B cell (primary cell): ENCODE data around the gene BMP2K. TPM values are rescaled to one million over a fixed set of nuclear protein-coding genes. Genes with fewer than 3 reads are reported as not detected.

Source experiments
- ATAC-seq: fragments of 200-7000 bp; cut with Tn5 transposase; one replicate; pipeline ENCODE4 v1.10.0; 2021; ENCODE audit warnings: low read depth, mild to moderate bottlenecking, moderate number of reproducible peaks, moderate library complexity
- CTCF ChIA-PET: fragments of 350-600 bp; sonication (Branson Sonifier 250); formaldehyde crosslinking; loops from one replicate; lab custom pipeline; 2021; ENCODE audit warnings: antibody characterized with exemption, inconsistent platforms; lab: Charles Lee
- POLR2A ChIA-PET: fragments of 350-600 bp; sonication (Branson Sonifier 250); formaldehyde crosslinking; loops from one replicate; lab custom pipeline; 2021; ENCODE audit warnings: antibody characterized with exemption; lab: Charles Lee
- DNase-seq: peaks from one replicate; pipeline ENCODE4 v3.0.0; 2013
- H2AFZ ChIP-seq: 2 replicates; pipeline ENCODE4 v1.6.1; 2012; ENCODE audit warnings: mild to moderate bottlenecking, low read depth, low read length; ENCODE audit not compliant: insufficient read depth, poor library complexity, severe bottlenecking
- H3K27ac ChIP-seq, 2 donors: 1 replicate in 1 of 2; 2 replicates in 1 of 2; pipeline ENCODE4 v1.5.1; 2012 to 2013; ENCODE audit warnings: low read length in 2 of 2, mild to moderate bottlenecking in 2 of 2, moderate library complexity in 1 of 2
- H3K27me3 ChIP-seq, 4 experiments: fragments of 200-600 bp in 1 of 4; sonication (generic) in 1 of 4; replicated peaks in 1 of 4; 1 replicate in 2 of 4; 2 replicates in 2 of 4; pipeline versions ENCODE4 v1.6.1 to v1.7.0; 2013 to 2016; ENCODE audit warnings: low read length in 3 of 4, mild to moderate bottlenecking in 2 of 4, mixed read lengths in 1 of 4, moderate library complexity in 1 of 4; ENCODE audit not compliant: insufficient read depth in 4 of 4, control insufficient read depth in 3 of 4; ENCODE audit errors: control extremely low read depth in 1 of 4
- H3K36me3 ChIP-seq, 2 experiments: replicated peaks in 1 of 2; 1 replicate in 1 of 2; 2 replicates in 1 of 2; pipeline versions ENCODE4 v1.6.1 to v1.7.1; 2013; ENCODE audit warnings: low read length in 1 of 2; ENCODE audit not compliant: insufficient read depth in 2 of 2, control insufficient read depth in 1 of 2; ENCODE audit errors: control extremely low read depth in 1 of 2, extremely low read depth in 1 of 2
- H3K4me1 ChIP-seq, 2 donors: fragments of 200-600 bp in 1 of 2; sonication (generic) in 1 of 2; 1 replicate in 1 of 2; 2 replicates in 1 of 2; pipeline versions ENCODE4 v1.5.1 to v1.6.1; 2013 to 2017; ENCODE audit warnings: low read length in 2 of 2; ENCODE audit not compliant: control insufficient read depth in 2 of 2, insufficient read depth in 2 of 2
- H3K4me2 ChIP-seq: replicated peaks from 2 replicates; pipeline ENCODE3; 2012; ENCODE audit warnings: mild to moderate bottlenecking, low read depth, low read length; ENCODE audit not compliant: poor library complexity, severe bottlenecking
- H3K4me3 ChIP-seq, 5 experiments: fragments of 200-600 bp in 1 of 5; sonication (generic) in 1 of 5; 1 replicate in 3 of 5; 2 replicates in 2 of 5; pipeline versions ENCODE4 v1.5.1 to v1.7.0; 2011 to 2016; ENCODE audit warnings: low read length in 4 of 5, mild to moderate bottlenecking in 4 of 5, low read depth in 2 of 5, control low read depth in 1 of 5, moderate library complexity in 1 of 5; ENCODE audit not compliant: insufficient read depth in 1 of 5; ENCODE audit errors: control extremely low read depth in 1 of 5, extremely low read depth in 1 of 5
- H3K79me2 ChIP-seq: fragments of 200-600 bp; sonication (generic); one replicate; pipeline ENCODE4 v1.6.0; 2016; ENCODE audit warnings: low read length; ENCODE audit not compliant: control insufficient read depth, insufficient read depth
- H3K9ac ChIP-seq: fragments of 200-600 bp; sonication (generic); 2 replicates; pipeline ENCODE4 v1.6.1; 2017; ENCODE audit warnings: mild to moderate bottlenecking, low read length, moderate library complexity
- H3K9me3 ChIP-seq, 3 donors: one replicate each; pipeline versions ENCODE4 v1.6.1 to v1.7.1; 2013; ENCODE audit warnings: low read length in 2 of 3; ENCODE audit not compliant: control insufficient read depth in 2 of 3, insufficient read depth in 1 of 3; ENCODE audit errors: control extremely low read depth in 1 of 3
- H4K20me1 ChIP-seq: 2 replicates; pipeline ENCODE4 v1.6.0; 2012; ENCODE audit warnings: mild to moderate bottlenecking, low read length; ENCODE audit not compliant: insufficient read depth, control insufficient read depth, poor library complexity, severe bottlenecking
- H3K27ac Mint-ChIP-seq: one replicate; pipeline ENCODE4 v1.8.0; 2021; ENCODE audit warnings: mixed read lengths
- H3K27me3 Mint-ChIP-seq: one replicate; pipeline ENCODE4 v1.8.0; 2021; ENCODE audit warnings: mixed read lengths
- H3K4me1 Mint-ChIP-seq: one replicate; pipeline ENCODE4 v1.8.0; 2021; ENCODE audit warnings: mixed read lengths
- H3K4me3 Mint-ChIP-seq: one replicate; pipeline ENCODE4 v1.8.0; 2021; ENCODE audit warnings: mixed read lengths
- H3K9me3 Mint-ChIP-seq: one replicate; pipeline ENCODE4 v1.8.0; 2022; ENCODE audit warnings: mixed read lengths; ENCODE audit not compliant: insufficient read depth
- CTCF ChIP-seq: fragments of 200-600 bp; IDR thresholded peaks from one replicate; pipeline ENCODE4 v1.8.0; 2022; ENCODE audit warnings: antibody characterized with exemption, mild to moderate bottlenecking
- EZH2 ChIP-seq: IDR thresholded peaks from 2 replicates; pipeline ENCODE4 v1.6.1; 2012; ENCODE audit warnings: borderline replicate concordance, low read depth, mild to moderate bottlenecking, moderate library complexity, low read length; ENCODE audit not compliant: insufficient read depth, poor library complexity, severe bottlenecking
- WGBS: methylation state at CpG from one replicate; pipeline ENCODE4 v1.1.5; 2013; ENCODE audit warnings: missing lambda C conversion rate; ENCODE audit not compliant: insufficient coverage; 5-methylcytosine and 5-hydroxymethylcytosine counted together
- intact Hi-C: fragments of 100-400 bp; cut with micrococcal nuclease; formaldehyde crosslinking; loops from one replicate; pipeline ENCODE4 v1.10.0; 2022
- polyA plus RNA-seq: library from polyadenylated mRNA; depleted of rRNA; stranded (reverse); fragments of >200 nt; gene quantifications from 2 replicates; pipeline ENCODE4 v1.2.3, GENCODE V29; 2012
- total RNA-seq, 2 donors: library from RNA; stranded (reverse); fragments of 120-200 nt in 1 of 2; gene quantifications; 1 replicate in 1 of 2; 2 replicates in 1 of 2; pipeline versions ENCODE4 v1.2.3 to v1.2.4, GENCODE V29; 2013 to 2022

BMP2K gene
- total and polyA plus RNA-seq, 2 donors (not counting 1 experiment from before 2014, with no cell fraction given): 59.1 to 117 TPM

- Histone ChIP-seq H3K9ac (no peak overlapping the region), H3K9me3 (no peaks in the 10 kb centered on the region), H3K27me3 (no peaks in the 10 kb centered on the region), H2AFZ (no peak overlapping the region), H3K79me2 (no peaks in the 10 kb centered on the region), H3K4me3 (no peak overlapping the region), H3K36me3 (no peaks in the 10 kb centered on the region), H3K4me2 (no peak overlapping the region), H3K4me1 (peaks cover 41 to 46% of the 10 kb centered on the region in 2 donors), H4K20me1 (no peaks in the 10 kb centered on the region), H3K27ac (peak overlapping the region in 1 of 2 donors; percentile 13)
- H3K4me3 Mint-ChIP-seq: peak overlapping the region; percentile 10
- DNase-seq (peak; percentile 57), ATAC-seq (peak; percentile 31)
- peak overlapping the region; percentile 35 for H3K27ac Mint-ChIP-seq
- H3K4me1 Mint-ChIP-seq: peaks cover 51% of the 10 kb centered on the region
- 100% methylated on average over 1 of the region's 3 CpGs for WGBS
- TF ChIP-seq EZH2 (no peak), CTCF (no peak)
- H3K27me3 Mint-ChIP-seq: no peaks in the 10 kb centered on the region
- H3K9me3 Mint-ChIP-seq: no peaks in the 10 kb centered on the region
- POLR2A ChIA-PET: no interaction called here
- intact Hi-C loops: loop anchor here (1.0 to 5.0 kb wide), 3 partner anchors 16 to 43 kb away; partner anchors contain the start of gene BMP2K
- CTCF ChIA-PET: interaction anchor here (1.9 kb wide), 1 partner anchor 90 kb away, joined by 11 read pairs; no protein-coding TSS in a partner anchor
Measured at GRCh38 chr4:78734441-78735162, 41.5 kb upstream of the BMP2K start.

GRCh38 chr4:78735697-78736096, 40.5 kb upstream of the BMP2K start:
- peak overlapping the region; percentile 44 for H2AFZ ChIP-seq
- H3K27ac ChIP-seq: peak overlapping the region in 1 of 2 donors; percentile 67
- no peaks in the 10 kb centered on the region for H3K9me3 ChIP-seq
- no peaks in the 10 kb centered on the region for H3K36me3 ChIP-seq
- Mint-ChIP-seq H3K27me3 (no peaks in the 10 kb centered on the region), H3K9me3 (no peaks in the 10 kb centered on the region), H3K27ac (peak overlapping the region; percentile 76), H3K4me1 (peaks cover 51% of the 10 kb centered on the region), H3K4me3 (peak overlapping the region; percentile 7)
- H3K27me3 ChIP-seq: no peaks in the 10 kb centered on the region
- H4K20me1 ChIP-seq: no peaks in the 10 kb centered on the region
- H3K9ac ChIP-seq: peak overlapping the region; percentile 36
- TF ChIP-seq EZH2 (no peak), CTCF (no peak)
- POLR2A ChIA-PET: interaction anchor here (1.0 to 2.0 kb wide), 2 partner anchors 14 to 67 kb away, joined by 5 to 6 read pairs; no protein-coding TSS in a partner anchor
- H3K79me2 ChIP-seq: no peaks in the 10 kb centered on the region
- CTCF ChIA-PET: interaction anchor here (1.0 to 2.1 kb wide), 4 partner anchors 11 to 123 kb away, joined by 3 to 11 read pairs (median 6); no protein-coding TSS in a partner anchor
- no peak overlapping the region for H3K4me3 ChIP-seq
- intact Hi-C loops: loop anchor here (5.0 kb wide), 1 partner anchor 42 kb away; the partner anchor contains the start of gene BMP2K
- ATAC-seq: peak; percentile 42
- H3K4me1 ChIP-seq: peaks cover 41 to 46% of the 10 kb centered on the region in 2 donors
- DNase-seq: no peak
- peak overlapping the region; percentile 53 for H3K4me2 ChIP-seq
